Middle frontal gyrus (tissue), 1 donor: ENCODE data around the gene OVOL1.

Experiments used
- DNase-seq: peaks from one replicate; pipeline ENCODE4 v3.0.0-alpha.2; 2015; ENCODE audit warnings: low spot score; ENCODE audit errors: extremely low spot score

The OVOL1 gene

DNA sequence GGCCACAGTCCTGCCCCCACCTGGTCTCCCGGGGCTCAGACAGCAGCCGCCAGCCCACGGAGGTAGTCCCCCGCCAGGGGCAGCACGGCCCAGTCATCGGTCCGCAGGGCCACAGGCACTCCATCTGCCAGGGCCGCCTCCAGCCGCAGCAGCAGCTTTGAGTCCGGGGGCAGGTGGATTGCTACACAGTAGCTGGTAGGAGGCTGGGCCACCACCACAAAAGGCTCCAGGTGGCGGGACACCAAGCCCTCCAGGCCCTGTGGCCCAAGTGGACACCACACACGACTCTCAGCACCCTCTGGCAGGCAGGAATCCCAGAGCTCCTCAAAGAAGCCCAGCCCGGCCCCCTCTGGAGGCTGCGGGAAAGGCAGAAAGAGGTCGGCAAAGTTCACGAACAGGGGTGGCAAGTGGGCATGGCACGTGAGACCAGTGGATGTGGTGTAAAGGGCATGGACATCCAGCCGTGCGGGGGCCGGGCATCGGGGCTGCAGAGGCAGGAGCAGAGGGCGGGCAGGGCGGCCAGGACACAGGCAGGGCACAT lies 9.0 kb upstream of the OVOL1 start:
- no peak for DNase-seq

DNA sequence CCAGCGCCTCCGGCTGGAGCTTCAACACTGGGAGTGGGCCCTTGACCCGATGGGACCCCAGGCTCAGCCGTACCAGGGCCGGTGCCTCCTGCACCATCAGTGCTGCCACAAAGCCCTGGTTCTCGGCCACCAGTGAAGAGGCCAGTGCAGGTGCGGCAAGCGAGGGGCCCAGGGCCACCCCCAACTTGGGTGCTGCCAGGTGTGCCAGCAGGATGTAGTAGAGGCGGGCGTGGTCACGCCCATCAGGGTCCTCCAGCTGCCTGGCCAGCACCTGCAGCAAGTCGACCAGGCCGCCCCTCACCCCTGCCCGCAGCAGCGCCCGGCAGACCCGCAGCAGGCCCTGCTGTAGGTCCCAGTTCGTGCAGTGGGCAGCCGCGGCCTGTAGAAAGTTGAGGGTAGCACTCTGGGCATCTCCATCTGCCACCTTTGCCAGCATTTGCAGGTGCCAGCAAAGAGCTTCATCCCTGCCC lies 8.4 kb upstream of the OVOL1 start:
- DNase-seq = no peak

DNA sequence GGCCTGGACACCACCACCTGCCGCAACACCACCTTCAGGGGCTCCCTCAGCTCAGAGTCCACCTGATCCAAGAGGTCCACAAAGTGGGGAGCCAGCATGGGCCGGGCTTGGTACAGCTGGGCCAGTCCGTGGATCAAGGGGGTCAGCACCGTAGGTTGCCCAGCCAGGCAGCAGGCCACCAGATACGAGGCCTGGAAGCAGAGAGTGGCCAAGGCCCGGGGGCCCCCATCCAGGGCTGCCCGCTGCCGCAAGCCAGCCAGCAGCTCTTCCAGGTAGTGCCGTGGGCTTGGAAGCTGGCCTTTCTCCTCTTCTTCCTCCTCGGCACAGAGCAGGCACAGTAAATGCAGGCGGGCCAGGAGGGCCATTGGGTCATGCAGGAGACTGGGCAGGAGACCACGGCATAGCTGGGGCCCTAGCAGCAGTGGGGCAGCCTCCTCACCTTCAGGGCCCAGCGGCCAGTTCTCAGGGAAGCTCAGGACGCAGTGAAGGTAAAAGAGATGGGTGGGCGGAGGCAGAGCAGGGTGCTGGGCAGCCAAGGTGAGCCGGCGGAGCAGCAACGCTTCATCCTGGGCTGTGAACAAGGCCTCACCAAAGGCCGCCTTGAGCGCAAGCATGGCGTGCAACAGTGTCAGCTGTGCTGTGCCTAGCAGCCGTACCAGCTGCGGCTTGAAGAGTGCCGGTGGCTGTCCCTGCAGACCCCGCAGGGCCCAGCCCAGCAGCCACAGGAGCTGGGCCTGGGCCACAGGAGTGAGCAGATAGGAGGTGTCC lies 7.8 kb upstream of the OVOL1 start:
- DNase-seq = no peak

DNA sequence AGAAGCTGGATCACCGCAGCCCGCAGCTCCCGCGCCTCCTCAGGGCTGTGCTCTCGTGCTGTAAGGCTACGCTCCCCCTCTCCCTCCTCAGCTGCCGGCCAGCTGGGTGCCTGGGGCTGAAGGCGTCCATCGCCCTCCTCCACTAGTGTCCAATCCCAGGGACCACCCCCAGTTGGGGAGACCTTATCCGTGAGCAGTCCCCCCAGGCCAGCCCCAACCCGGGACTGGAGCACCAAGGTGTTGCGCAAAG lies 7.3 kb upstream of the OVOL1 start:
- DNase-seq = no peak

DNA sequence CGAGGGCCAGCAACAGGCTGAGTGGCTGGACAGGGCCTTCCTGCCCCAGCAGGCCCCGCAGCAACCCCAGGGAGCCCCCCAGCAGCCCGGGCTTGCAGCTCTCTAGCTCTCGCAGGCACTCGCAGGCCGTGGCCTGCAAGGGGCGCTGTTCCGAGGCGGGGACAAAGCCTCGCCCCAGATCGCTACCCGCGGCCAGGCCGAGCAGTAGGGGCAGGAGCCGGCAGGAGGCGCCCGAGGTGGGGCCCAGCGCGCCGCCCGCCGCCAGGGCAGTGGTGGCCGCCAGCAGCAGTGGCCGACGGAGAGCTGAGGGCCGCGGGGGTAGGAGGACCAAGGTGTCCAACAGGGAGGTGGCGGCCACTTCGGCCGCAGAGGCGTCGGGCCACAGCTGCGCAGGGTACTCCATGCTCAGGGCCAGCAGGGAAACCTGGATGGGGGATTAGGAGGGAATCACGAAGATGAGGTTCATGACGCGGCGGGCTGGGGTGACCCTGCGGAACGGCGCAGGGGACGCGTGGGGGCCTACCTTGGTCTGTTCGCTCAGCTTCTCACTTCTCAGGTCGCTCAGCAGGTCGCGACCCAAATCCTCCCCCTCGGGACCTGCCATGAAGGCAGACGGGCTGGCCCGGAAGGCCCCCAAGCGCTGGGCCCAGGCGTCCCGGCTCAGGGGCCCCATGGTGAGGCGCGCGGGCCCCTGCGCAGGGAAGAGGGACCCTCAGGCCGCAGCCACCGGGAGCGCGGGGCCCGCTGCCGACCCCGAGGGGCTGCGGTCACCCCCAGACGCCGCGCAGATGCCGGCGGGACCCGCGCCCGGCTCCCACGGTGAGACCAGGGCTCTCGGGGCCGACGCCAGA lies 6.7 kb upstream of the OVOL1 start:
- DNase-seq = no peak

DNA sequence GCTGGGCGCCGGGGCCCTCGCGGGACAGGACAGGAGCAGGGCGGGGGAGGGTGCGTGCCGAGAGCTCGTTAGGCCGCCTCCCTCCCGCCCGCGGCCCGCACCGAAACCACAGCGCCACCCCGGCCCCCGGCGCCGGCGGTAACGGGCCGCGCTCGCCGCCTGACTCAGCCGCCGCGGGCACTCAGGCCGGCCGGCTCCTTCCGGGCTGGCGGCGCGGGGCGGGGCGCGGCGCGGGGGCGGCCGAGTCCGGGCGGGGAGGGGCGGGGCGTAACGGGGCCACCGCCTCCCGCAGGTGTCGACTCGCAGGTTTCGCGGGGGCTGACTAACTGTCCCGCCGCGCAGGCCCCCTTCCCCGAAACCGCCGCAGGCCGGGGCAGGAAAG lies 6.1 kb upstream of the OVOL1 start, which contains the start of gene AP5B1:
Gene AP5B1 (minus strand): TSS at position 207 of the 382 bp plus-strand sequence. CDS start 385 bp downstream, outside the sequence.
- no peak for DNase-seq

DNA sequence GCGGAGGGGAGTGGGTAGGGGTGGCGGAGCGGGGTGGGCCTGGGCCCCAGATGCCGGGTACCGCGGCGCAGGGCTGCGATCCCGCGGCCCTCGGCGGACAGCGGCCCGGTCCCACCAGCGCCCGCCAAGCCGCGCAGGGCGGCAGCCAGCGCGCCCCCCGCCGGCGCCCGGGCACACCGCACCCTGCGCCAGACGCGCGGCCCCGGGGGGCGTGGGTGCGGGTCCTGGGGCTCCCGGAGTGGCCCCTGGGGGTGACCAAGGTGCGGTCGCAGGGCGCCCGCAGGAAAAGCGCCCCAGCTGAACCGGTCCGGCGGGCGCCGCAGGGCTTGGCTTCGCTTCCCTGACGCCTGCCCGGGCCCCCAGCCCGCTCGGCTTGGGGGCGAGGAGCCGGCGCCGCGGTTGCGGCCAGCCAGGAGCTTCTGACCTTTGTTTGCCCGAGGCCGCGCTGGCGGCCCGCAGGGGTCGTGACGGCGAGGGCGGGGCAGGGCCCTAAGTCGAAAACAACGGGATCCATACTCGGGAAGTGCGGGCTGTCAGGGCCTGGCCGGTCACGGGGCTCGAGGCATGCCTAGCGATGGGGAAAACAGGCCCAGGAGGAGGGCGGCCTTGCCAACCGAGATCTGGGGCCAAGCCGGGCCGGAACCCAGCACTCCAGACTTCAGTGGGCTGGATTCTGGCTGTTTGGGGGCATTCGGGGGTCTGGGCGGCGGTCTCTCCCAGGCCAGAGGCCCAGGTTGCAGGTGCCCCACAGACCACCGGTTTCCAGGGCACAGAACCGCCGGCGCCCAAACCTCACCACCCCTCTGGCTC lies 5.5 kb upstream of the OVOL1 start:
- DNase-seq = no peak

DNA sequence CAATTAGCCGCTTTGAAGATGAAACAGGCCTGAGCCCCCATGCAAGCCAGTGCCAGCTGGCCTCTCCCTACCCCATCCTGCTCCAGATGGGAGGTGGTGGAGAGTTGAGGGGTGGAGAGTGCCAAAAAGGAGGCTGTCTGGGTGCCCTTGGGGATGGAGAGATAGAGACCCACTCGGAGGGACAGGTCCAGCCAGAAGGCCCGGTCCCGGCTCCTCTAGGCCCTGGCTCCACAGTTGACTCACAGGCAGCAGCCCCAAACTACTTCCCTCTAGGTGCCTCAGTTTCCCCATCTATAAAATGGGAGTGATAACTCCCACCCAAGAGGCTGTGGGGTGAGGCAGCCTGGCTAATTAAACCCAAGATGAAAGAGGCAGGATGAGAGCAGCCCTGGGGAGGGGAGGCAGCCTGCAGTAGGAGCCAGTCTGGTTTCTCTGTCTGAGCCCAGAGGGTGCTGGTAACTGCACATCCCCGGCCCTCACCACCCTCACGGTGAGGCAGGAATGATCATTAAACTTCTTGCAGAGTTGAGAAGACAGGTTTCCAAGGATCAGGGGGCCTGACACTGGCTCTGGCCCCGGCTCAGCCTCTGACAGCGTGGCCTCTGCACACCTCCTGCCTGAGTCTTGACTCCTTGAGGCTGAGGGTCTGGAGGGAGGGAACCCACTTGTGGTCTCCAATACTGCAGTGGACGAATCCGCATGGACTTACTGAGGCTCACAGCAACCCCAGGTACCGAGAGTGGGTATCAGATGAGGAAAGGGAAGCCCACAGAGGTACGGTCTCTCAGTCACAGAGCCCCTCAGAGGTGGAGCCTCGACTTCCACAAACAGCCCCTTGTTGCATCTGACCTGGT lies 4.7 kb upstream of the OVOL1 start:
- no peak for DNase-seq

DNA sequence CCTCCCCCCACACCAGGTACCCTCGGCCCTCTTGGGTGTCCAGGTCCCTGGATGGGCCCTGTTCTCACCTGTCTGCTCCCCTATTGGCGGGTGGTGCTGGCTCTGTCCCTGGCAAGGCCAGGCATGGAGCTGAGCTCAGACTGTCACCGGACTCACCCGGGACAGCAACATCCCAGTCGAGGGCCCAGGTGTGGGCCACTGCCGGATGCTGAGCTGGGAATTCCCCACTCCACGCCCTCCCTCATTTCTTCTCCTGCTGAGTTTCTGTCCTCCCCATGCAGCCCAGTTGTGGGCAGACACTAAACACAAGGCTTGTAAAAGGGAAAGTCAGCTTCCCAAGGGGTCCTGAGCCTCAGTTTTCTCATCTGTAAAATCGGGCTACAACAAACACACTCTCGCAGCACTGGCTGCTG lies 4.0 kb upstream of the OVOL1 start:
- no peak for DNase-seq

DNA sequence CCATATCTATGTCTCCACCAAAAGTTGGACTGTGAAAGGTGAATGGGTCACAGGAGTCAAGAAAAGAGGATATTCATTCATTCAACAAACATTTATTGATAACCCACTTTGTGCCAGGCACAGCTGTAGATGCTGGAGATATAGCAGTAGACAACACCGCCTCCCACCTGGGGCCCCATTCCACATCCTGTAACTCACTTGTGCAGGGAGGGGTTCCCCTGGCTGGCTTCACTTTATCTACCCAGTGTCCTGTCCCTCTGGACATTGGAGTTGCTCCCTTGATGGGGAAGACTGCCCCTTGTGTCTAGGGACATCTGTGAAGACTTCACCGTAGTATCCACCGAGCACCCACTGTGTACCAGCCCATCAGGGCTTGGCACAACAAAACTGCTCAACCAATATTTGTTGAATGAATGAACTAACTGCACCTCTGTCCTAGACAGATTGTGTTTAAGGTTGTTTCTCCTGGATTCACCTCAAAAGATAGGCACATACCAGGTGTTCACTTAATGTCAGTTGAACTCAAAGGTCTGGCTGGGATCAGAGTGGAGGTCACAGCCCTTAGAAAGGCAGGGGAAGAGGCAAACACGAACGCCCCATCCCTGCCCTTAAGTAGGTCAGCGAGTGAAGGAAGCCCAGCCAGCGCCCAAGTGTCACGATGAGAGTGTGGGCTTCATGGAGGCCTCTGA lies 1.4 kb upstream of the OVOL1 start:
- no peak for DNase-seq

DNA sequence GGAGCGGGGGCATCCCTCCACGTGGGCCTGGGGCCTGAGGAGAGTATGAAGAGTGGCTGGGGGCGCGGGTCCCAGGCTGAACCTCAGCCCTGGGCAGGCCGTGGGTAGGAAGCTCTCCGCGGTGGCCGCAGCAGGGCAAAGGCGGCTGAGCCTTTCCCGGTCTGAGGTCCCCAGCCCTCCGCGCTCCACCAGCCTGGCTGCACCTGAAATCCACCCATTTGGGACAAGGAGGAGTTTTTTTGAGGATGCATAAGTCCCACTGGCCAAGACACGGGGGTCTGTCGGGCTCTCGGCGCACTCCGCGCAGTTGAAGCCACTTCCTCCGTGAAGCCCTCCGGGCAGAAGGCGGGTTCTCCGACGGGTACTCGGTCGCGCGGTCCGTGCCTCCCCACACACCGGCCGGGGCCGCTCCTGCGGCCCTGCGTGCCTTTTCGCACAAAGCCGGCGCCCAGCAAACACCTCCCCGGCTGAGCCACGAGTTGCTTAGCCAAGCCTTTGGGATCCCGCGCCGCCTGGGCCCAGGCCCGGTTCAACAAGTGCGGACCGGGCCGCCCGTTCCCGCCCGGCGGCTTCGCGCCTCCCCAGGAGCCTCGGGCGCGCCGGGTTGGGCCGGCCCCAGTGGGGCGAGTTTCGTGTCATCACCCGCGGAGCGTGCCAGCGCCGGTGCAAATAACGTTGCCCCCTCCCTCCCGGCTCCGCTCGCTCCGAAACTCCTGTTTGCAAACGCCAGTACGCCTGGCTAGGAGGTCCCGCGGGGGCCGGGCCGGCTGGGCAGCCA lies 666 bp upstream of the OVOL1 start:
- DNase-seq = no peak

DNA sequence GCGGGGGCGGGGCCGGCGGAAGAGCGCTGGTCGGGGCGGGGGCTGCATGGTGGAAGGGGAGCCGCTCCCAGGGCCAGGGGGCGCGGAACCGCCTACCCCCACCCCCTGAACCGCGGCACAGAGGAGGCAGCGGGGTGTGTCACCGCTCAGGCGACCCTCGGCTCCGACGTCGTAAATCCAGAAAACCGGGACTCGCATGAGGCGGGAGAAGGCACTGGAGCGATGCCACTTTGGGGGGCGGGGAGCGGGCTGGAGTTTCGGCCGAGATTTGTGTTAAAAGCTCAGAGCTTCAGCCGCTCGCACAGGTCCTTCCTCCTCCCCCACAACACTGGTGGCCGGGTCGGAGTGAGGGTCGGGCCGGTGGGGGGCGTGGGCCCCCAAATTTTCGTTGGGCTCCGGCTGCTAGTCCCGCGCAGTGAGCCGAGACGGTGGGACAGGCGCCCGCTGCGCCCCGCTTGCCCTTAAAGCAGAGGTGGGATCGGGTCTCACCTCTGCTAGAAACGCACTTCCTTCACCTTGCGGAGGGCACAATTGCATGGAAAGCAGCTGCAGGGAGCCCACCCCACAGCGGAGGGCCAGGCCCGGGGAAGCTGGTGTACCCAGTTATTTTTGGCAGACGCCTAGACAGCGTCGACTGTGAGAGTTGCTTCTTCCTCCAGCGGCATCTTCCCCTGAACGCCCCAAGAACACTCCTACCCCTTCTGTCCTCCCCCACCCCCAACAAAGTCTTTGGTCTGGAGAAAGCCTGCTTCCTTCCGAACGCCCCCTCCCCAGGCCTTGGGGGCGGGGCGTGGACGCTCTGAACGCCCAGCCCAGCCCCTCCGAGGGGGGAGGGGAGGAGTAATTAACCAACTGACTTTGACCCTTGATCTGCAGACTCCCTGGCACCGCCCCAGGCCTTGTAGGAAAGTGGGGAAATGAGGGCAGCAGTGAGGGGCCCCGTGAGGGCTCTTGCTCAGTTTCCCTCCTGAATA lies 1.1 kb downstream of the OVOL1 start:
- DNase-seq = no peak

DNA sequence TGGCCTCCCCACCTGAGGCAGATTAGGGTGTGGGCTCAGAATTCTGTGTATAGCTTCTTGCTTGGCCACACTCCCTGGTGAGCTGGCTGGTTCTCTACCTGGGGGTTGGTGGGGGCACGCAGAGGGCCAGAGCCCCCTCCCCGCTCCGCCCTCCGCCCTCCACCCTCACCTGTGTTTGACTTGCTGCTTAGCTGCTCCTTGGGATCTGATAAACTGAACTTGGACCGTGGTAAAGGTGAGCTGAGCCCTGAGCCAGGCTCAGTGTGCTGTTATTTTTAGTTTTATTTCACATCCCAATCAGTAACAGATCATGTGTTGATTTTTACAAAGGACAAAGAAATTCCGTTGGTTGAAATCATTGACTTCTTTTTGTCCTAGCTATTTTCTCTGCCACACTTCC lies 2.0 kb downstream of the OVOL1 start:
- no peak for DNase-seq

DNA sequence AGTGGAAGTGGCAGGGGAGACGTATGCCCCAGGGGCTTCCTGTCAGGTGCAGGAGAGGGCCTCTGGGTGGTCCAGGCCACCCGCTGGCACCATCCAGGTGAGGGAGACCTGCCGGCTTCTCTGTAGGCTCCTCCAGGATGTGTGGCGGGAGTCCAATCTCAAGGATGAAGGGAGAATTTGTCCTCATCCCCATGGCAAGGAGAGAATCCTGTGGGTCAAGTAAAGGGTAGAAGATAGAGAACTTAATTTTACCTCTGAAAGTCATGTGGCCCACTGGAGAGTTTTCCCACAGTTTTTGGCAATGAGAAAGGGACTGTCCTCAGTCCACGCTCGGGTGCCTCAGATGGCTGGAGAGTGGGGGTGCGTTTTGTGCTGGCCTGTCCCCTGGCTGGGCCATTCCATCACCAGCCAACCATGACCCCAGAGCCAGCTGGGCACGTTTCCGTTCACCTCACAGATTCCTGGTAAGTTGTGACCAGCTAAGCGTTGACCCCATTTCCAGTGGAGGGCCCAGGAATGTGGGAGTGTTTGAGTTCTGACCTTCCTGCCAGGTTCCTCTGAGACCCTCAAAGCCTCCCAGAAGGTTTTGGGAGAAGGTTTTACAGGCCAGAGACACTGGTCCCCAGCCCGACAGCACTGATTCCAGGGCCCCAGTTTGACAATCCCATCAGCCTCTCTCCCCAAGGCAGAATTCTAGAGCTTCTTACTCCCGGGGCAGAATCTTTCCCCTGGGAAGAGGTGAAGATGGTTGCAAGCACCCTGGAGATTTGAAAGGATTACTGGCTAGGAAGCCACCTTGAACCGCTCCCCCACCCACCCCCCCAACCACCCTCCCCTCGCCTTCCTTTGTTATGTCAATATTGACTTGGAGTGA lies 2.6 kb downstream of the OVOL1 start:
- DNase-seq = no peak

DNA sequence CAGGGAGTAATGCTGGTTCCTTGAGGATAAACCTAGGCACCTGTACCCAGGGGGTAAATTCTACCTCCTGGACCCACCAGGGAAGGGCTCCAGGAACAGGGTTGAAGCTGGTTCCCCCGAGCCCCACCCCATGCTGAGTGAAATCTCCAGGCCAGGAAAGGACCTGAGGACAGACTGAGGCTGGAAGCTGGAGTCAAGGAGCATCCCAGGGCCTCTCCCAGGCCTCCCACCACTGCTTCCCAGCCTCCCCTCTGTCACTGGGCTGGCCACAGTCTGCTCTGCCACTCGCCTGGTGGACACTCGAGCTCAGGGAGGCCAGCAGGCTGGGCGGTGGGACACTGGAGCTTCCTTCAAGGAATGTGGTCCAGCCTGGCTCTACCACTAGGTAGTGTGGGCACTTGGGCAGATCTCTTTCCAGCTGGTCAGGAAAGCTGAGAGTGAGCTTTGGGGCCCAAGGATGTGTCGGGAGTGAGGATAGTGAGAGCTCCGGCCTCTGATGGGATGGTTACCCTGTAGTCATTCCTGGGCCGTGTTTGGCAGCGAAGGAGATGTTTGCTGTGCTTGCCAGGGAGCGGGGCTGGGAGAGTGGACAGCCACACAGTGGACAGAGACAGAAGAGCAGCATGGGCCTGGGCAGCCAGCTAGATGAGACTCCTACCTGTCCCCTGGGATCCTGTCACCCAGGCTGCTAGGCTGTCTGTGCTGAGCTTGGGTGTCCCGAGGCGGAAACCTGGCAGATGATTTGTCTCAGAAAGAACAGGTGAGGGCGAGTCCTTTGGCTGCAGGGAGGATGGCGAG lies 3.4 kb downstream of the OVOL1 start:
- no peak for DNase-seq

DNA sequence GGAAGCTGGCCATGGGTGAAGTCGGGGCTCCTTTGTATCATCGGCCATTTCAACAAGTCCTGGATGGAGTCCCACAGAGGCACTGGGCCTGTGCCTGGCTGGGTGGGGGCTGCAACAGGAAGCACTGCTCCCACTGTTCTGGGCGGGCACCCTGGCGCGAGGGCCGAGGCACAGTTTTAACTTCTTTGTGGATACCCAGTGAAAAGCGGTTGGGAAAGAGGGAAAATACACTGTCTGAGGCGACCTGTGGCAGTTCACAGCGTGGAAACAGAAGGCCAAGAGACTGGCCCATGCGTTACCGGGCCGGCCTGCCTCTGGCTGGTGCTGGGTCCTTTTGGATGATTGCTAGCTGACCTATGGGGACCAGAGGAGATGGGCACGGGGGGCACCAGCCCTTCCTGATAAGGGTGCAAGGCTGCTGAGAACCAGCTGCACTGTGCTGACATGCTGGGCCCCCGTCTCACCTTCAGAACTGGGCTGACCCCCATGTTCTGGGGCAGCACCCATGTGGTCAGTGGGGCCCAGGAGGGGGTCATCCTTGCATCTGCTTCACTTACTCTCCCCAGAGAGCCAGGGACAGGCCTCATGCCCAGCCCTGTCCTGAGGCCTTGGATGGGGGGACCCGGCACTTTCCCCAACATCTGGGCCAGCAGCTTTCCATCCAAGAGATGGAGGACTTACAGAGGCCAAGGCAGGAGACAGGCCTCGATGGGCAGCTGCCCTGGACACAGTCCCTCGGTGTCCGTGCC lies 4.2 kb downstream of the OVOL1 start:
- no peak for DNase-seq
